Activated naive CD4-positive, alpha-beta T cell treated with anti-CD3 and anti-CD28 coated beads, Interleukin-2, amount 10 ng/mL, durations not matched to agents 7 days and 5 days (primary cell): ENCODE results near the gene GRK2.
A peak's percentile ranks its signal among the peaks of the same experiment; 100 is the strongest.
"Not testable (repeated sequence)": the region's sequence is repeated elsewhere in the genome, so short reads cannot be mapped to it uniquely, and the experiment has no call there.

Source experiments
- CTCF ChIA-PET: fragments of 350-600 bp; sonication (Branson Sonifier 250); formaldehyde crosslinking; loops from one replicate; lab custom pipeline; 2021; ENCODE audit warnings: antibody characterized with exemption; lab: Charles Lee
- DNase-seq: peaks from one replicate; pipeline ENCODE4 v3.0.0-alpha.2; 2020
- H3K27ac Mint-ChIP-seq: one replicate; pipeline ENCODE4 v1.8.0; 2021; ENCODE audit warnings: mild to moderate bottlenecking, moderate library complexity, mixed read lengths
- H3K27me3 Mint-ChIP-seq: one replicate; pipeline ENCODE4 v1.8.0; 2021; ENCODE audit warnings: mild to moderate bottlenecking, mixed read lengths
- H3K36me3 Mint-ChIP-seq: one replicate; pipeline ENCODE4 v1.8.0; 2021; ENCODE audit warnings: mixed read lengths
- H3K4me1 Mint-ChIP-seq: one replicate; pipeline ENCODE4 v1.8.0; 2021; ENCODE audit warnings: mixed read lengths
- H3K4me3 Mint-ChIP-seq: one replicate; pipeline ENCODE4 v1.8.0; 2021; ENCODE audit warnings: mild to moderate bottlenecking, moderate library complexity, mixed read lengths
- H3K9me3 Mint-ChIP-seq: one replicate; pipeline ENCODE4 v1.8.0; 2021; ENCODE audit warnings: mixed read lengths

The GRK2 gene

DNA sequence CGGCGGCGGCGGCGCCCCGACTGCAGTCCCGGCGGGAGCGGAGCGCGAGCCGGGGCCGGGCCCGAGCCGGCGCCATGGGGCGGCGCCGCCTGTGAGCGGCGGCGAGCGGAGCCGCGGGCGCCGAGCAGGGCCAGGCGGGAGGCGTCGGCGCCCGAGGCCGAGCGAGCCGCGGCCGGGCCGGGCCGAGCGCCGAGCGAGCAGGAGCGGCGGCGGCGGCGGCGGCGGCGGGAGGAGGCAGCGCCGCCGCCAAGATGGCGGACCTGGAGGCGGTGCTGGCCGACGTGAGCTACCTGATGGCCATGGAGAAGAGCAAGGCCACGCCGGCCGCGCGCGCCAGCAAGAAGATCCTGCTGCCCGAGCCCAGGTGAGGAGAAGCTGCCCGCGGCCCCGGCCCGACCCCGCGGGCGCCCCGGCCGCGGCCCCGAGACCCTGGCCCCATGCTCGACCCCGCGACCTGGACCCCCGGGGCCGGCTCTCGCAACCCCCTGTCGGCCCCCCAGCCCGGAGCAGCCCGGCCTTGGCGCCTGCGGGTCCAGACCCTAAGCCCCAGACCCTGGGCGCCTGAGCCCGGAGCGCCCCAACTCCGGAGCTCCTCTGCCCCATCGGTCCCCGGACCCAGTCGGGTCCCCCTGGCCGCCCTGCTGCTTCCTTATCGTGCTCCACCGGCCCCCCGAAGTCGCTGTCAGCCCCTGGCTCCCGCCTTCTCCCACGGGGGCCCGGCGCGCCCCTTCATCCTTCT, at the start of gene GRK2:
GRK2 (plus strand) TSS at position 25 of the 739 bp plus-strand sequence; CDS start at position 252, 227 bp downstream.
- Mint-ChIP-seq H3K27me3 (peaks cover 3% of the 10 kb centered on the region), H3K27ac (peak within 1 kb of the TSS; percentile 98), H3K4me1 (peaks cover 70% of the 10 kb centered on the region), H3K4me3 (peak within 1 kb of the TSS; percentile 96), H3K9me3 (no peaks in the 10 kb centered on the region), H3K36me3 (peaks cover 43% of the 10 kb centered on the region)
- CTCF ChIA-PET: interaction anchor here (1.0 to 2.5 kb wide), 4 partner anchors 11 to 79 kb away, joined by 4 to 15 read pairs (median 8); no protein-coding TSS in a partner anchor
- peak; percentile 59 for DNase-seq

GRCh38 chr11:67227726-67228125, 38.5 kb upstream of the GRK2 start:
- no peaks in the 10 kb centered on the region for H3K9me3 Mint-ChIP-seq
- no peaks in the 10 kb centered on the region for H3K27me3 Mint-ChIP-seq
- H3K4me3 Mint-ChIP-seq: no peak overlapping the region
- H3K36me3 Mint-ChIP-seq: peaks cover 39% of the 10 kb centered on the region
- H3K27ac Mint-ChIP-seq: no peak overlapping the region
- CTCF ChIA-PET: no interaction called here
- peaks cover 7% of the 10 kb centered on the region for H3K4me1 Mint-ChIP-seq
- no peak for DNase-seq

- Mint-ChIP-seq H3K9me3 (no peaks in the 10 kb centered on the region), H3K27ac (peak overlapping the region; percentile 28), H3K36me3 (peaks cover 40% of the 10 kb centered on the region), H3K4me1 (peaks cover 27% of the 10 kb centered on the region), H3K4me3 (no peak overlapping the region), H3K27me3 (no peaks in the 10 kb centered on the region)
- CTCF ChIA-PET: interaction anchor here (0.6 to 1.1 kb wide), 2 partner anchors 9 to 430 kb away, joined by 3 to 4 read pairs; no protein-coding TSS in a partner anchor
- no peak for DNase-seq
Measured at GRCh38 chr11:67230406-67230805, 35.9 kb upstream of the GRK2 start.

DNA sequence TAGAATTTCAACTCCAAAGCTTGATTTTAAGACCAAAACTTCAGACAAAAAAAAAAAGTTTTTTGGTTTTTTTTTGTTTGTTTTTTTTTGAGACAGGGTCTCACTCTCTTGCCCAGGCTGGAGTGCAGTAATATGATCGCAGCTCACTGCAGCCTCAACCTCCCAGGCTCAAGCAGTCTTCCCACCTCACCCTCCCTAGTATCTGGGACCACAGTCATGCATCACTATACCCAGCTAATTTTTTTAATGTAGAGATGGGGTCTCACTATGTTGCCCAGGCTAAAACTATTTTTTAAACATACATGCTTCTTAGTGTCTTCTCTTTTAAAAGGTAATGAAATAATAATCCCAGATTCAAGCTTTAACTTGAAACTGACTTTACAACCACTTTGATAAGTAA, 35.4 kb upstream of the GRK2 start:
- H3K36me3 Mint-ChIP-seq: peaks cover 42% of the 10 kb centered on the region
- H3K27ac Mint-ChIP-seq: peak overlapping the region; percentile 28
- no peaks in the 10 kb centered on the region for H3K27me3 Mint-ChIP-seq
- H3K4me3 Mint-ChIP-seq: no peak overlapping the region
- no peaks in the 10 kb centered on the region for H3K9me3 Mint-ChIP-seq
- CTCF ChIA-PET: interaction anchor here (1.1 kb wide), 1 partner anchor 9 kb away, joined by 4 read pairs; no protein-coding TSS in a partner anchor
- no peak for DNase-seq
- H3K4me1 Mint-ChIP-seq: peaks cover 29% of the 10 kb centered on the region

DNA sequence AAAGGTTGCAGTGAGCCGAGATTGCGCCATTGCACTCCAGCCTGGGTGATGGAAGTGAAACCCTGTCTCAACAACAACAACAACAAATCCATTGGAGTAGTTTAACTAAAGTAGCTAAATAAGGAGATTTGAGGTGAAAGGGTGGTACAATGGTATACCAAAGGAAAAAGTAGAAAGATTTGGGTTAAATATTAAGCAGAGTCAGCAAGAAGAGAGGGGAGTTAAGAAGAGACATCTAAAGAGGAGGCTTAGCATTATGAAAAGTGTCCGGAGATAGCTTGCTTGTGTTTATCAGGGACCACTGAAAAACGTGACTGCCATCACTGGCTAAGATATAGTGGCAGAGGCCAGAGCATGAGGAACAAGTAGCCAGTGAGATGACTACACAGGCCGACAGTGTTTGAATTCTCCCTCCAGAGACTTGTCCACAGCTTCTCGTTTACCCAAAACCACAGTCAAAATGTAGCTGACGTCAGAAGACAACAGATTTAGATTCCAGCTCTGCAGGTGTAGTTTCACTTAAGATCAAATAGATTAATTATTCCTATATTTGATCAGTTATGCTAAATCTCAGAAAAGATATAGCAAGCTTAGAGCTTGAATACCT, 32.6 kb upstream of the GRK2 start:
- peaks cover 37% of the 10 kb centered on the region for H3K4me1 Mint-ChIP-seq
- peak overlapping the region; percentile 0 for H3K27ac Mint-ChIP-seq
- peaks cover 31% of the 10 kb centered on the region for H3K36me3 Mint-ChIP-seq
- CTCF ChIA-PET: no interaction called here
- no peak for DNase-seq
- H3K27me3 Mint-ChIP-seq: no peaks in the 10 kb centered on the region
- H3K4me3 Mint-ChIP-seq: no peak overlapping the region
- H3K9me3 Mint-ChIP-seq: no peaks in the 10 kb centered on the region

DNA sequence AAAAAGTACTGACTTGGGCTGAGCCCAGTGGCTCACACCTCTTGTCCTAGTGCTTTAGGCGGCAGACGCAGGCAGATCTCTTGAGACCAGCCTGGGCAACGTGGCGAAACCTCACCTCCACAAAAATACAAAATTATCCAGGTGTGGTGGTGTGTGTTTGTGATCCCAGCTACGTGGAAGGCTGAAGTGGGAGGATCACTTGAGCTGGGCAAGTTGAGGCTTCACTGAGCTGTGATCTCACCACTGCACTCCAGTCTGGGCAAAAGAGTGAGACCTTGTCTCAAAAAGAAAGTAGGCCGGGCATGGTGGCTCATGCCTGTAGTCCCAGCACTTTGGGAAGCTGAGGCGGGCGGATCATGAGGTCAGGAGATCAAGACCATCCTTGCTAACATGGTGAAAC, 31.7 kb upstream of the GRK2 start:
- Mint-ChIP-seq H3K36me3 (peaks cover 23% of the 10 kb centered on the region), H3K4me1 (peaks cover 46% of the 10 kb centered on the region), H3K27ac (peak overlapping the region; percentile 19)
- not testable (repeated sequence) for DNase-seq, H3K4me3 Mint-ChIP-seq, H3K27me3 Mint-ChIP-seq, H3K9me3 Mint-ChIP-seq
- CTCF ChIA-PET: interaction anchor here (1.2 kb wide), 1 partner anchor 152 kb away, joined by 3 read pairs; no protein-coding TSS in a partner anchor

DNA sequence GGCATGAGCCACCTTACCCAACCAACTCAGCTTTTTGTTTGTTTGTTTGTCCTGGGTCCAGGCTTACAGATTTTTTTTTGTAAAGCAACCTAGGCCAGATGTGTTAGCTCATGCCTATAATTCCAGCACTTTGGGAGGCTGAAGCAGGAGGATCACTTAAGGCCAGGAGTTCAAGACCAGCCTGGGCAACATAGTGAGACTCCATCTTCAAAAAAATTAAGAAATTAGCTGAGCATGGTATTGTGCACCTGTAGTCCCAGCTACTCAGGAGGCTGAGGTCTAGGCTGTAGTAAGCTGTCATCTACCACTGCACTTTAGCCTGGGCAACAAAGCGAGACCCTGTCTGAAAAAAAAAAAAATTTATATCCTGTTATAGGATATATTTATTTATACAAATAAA, 28.7 kb upstream of the GRK2 start:
- CTCF ChIA-PET: no interaction called here
- Mint-ChIP-seq H3K4me3 (no peak overlapping the region), H3K27me3 (no peaks in the 10 kb centered on the region), H3K9me3 (no peaks in the 10 kb centered on the region), H3K36me3 (peaks cover 36% of the 10 kb centered on the region), H3K4me1 (peaks cover 57% of the 10 kb centered on the region), H3K27ac (no peak overlapping the region)
- no peak for DNase-seq

GRCh38 chr11:67238894-67239782, 27.1 kb upstream of the GRK2 start:
- H3K36me3 Mint-ChIP-seq: peaks cover 42% of the 10 kb centered on the region
- no peak for DNase-seq
- no peaks in the 10 kb centered on the region for H3K9me3 Mint-ChIP-seq
- H3K27me3 Mint-ChIP-seq: no peaks in the 10 kb centered on the region
- H3K4me3 Mint-ChIP-seq: peak overlapping the region; percentile 96
- CTCF ChIA-PET: interaction anchor here (0.7 to 2.0 kb wide), 10 partner anchors 8 to 118 kb away, joined by 3 to 9 read pairs (median 4); no protein-coding TSS in a partner anchor
- peaks cover 61% of the 10 kb centered on the region for H3K4me1 Mint-ChIP-seq
- H3K27ac Mint-ChIP-seq: peak overlapping the region; percentile 99

- Mint-ChIP-seq H3K36me3 (peaks cover 46% of the 10 kb centered on the region), H3K27me3 (no peaks in the 10 kb centered on the region)
Measured at GRCh38 chr11:67239783-67240575, 26.3 kb upstream of the GRK2 start.

DNA sequence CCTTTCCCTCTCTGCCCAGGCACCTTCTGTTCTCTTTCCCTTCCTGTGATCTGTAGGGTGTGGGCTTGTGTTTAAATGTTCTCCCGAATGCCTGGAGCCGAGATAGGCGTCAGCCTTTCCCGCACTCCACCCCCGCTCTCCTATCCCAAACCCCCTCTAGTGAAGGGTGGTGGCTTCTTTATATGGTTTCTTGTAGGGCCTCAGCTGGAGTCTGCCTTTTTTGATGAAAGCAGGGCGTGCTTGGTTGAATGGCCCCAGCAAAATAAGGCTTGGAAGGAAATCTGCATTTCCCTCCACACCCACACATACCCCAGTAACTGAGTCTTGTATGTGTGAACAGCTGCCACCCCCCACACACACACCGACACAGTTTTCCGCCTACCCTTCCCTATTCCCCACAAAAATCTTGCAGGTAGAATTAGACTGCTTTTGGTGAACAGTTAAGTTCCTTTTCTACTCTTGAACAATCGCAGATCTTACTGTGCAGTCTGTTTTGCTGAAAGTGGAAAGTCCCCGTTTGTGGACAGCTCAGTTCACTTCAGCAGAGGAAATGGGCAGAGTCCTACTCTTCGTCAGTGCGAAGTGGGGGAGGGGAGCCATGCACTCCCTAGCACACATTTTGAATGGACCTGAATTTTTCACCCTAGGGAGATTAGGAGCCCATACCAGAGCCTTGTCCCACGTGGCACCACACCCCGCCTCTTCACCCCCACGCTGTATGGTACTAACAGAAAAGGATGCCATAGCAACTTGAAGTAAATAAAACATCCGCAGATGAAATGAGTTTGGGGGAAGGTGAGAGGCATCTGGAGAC, 25.5 kb upstream of the GRK2 start:
- no peaks in the 10 kb centered on the region for H3K9me3 Mint-ChIP-seq
- peak; percentile 88 for DNase-seq
- H3K36me3 Mint-ChIP-seq: peaks cover 53% of the 10 kb centered on the region
- H3K27ac Mint-ChIP-seq: peak overlapping the region; percentile 99
- H3K27me3 Mint-ChIP-seq: no peaks in the 10 kb centered on the region
- H3K4me3 Mint-ChIP-seq: peak overlapping the region; percentile 96
- peaks cover 50% of the 10 kb centered on the region for H3K4me1 Mint-ChIP-seq
- CTCF ChIA-PET: interaction anchor here (0.9 to 1.5 kb wide), 5 partner anchors 12 to 145 kb away, joined by 3 to 8 read pairs (median 5); no protein-coding TSS in a partner anchor

More at GRCh38 chr11:67239783-67240575, 26.3 kb upstream of the GRK2 start:
- Mint-ChIP-seq H3K9me3 (no peaks in the 10 kb centered on the region), H3K4me3 (peak overlapping the region; percentile 96), H3K27ac (peak overlapping the region; percentile 99), H3K4me1 (peaks cover 56% of the 10 kb centered on the region)
- CTCF ChIA-PET: interaction anchor here (0.6 to 2.0 kb wide), 13 partner anchors 9 to 144 kb away, joined by 3 to 9 read pairs (median 3); no protein-coding TSS in a partner anchor
- DNase-seq: peak; percentile 99

- H3K36me3 Mint-ChIP-seq: peaks cover 58% of the 10 kb centered on the region
- peaks cover 48% of the 10 kb centered on the region for H3K4me1 Mint-ChIP-seq
- no peaks in the 10 kb centered on the region for H3K9me3 Mint-ChIP-seq
- CTCF ChIA-PET: no interaction called here
- H3K4me3 Mint-ChIP-seq: peak overlapping the region; percentile 96
- no peaks in the 10 kb centered on the region for H3K27me3 Mint-ChIP-seq
- peak overlapping the region; percentile 58 for H3K27ac Mint-ChIP-seq
- no peak for DNase-seq
Measured at GRCh38 chr11:67242548-67242947, 23.7 kb upstream of the GRK2 start.

GRCh38 chr11:67243051-67243450, 23.2 kb upstream of the GRK2 start:
- Mint-ChIP-seq H3K9me3 (no peaks in the 10 kb centered on the region), H3K4me3 (peak overlapping the region; percentile 96), H3K27me3 (no peaks in the 10 kb centered on the region), H3K27ac (no peak overlapping the region), H3K4me1 (peaks cover 48% of the 10 kb centered on the region), H3K36me3 (peaks cover 62% of the 10 kb centered on the region)
- no peak for DNase-seq
- CTCF ChIA-PET: interaction anchor here (1.0 kb wide), 1 partner anchor 11 kb away, joined by 3 read pairs; no protein-coding TSS in a partner anchor
